Upper lobe of left lung (tissue), 6 donors: ENCODE measurements around the gene NAV2. TPM values are rescaled to one million over a fixed set of nuclear protein-coding genes. Genes with fewer than 3 reads are reported as not detected.
A peak's percentile ranks its signal among the peaks of the same experiment; 100 is the strongest.

Experiments
- ATAC-seq, 2 donors: fragments of 200-7000 bp; cut with Tn5 transposase; one replicate each; pipeline ENCODE4 v1.9.1; 2022; ENCODE audit warnings: mild to moderate bottlenecking in 2 of 2, moderate library complexity in 2 of 2; ENCODE audit not compliant: low FRiP score in 2 of 2
- DNase-seq, 2 donors: peaks; one replicate each; pipeline ENCODE4 v3.0.0-alpha.2; 2019 to 2020
- H3K27ac ChIP-seq, 4 donors: fragments of 200-600 bp; sonication (generic); one replicate each; pipeline ENCODE4 v1.5.1; 2016 to 2019
- H3K27me3 ChIP-seq, 4 donors: fragments of 200-600 bp; sonication (generic); one replicate each; pipeline ENCODE4 v1.5.1; 2017 to 2019
- H3K36me3 ChIP-seq, 4 donors: fragments of 200-600 bp; sonication (generic); one replicate each; pipeline ENCODE4 v1.5.1; 2016 to 2019
- H3K4me1 ChIP-seq, 4 donors: fragments of 200-600 bp; sonication (generic); one replicate each; pipeline ENCODE4 v1.5.1; 2018 to 2019
- H3K4me3 ChIP-seq, 4 donors: fragments of 200-600 bp; sonication (generic); one replicate each; pipeline ENCODE4 v1.5.1; 2017 to 2019; ENCODE audit warnings: mild to moderate bottlenecking in 2 of 4, moderate library complexity in 1 of 4
- H3K9me3 ChIP-seq, 4 donors: fragments of 200-600 bp; sonication (generic); one replicate each; pipeline ENCODE4 v1.5.1; 2018 to 2019
- EP300 ChIP-seq, 4 donors: sonication (generic); formaldehyde crosslinking; IDR thresholded peaks; one replicate each; pipeline ENCODE4 v1.5.1; 2017; ENCODE audit warnings: antibody characterized with exemption in 4 of 4, control low read depth in 2 of 4
- POLR2A ChIP-seq, 4 donors: fragments of 450-650 bp; IDR thresholded peaks; one replicate each; pipeline ENCODE4 v1.5.1; 2016 to 2017; ENCODE audit warnings: antibody characterized with exemption in 4 of 4, mild to moderate bottlenecking in 2 of 4
- POLR2AphosphoS5 ChIP-seq, 2 donors: sonication (generic); formaldehyde crosslinking; IDR thresholded peaks; one replicate each; pipeline ENCODE4 v1.5.1; 2017; ENCODE audit warnings: antibody characterized with exemption in 2 of 2
- WGBS, 2 donors: methylation state at CpG; one replicate each; pipeline ENCODE4 v1.1.5; 2017 to 2018; 5-methylcytosine and 5-hydroxymethylcytosine counted together
- total RNA-seq, 6 donors: library from RNA; depleted of rRNA in 4 of 6; stranded (reverse); fragments of >200 nt in 4 of 6; gene quantifications; one replicate each; pipeline versions ENCODE4 v1.1.0 to v1.2.1, GENCODE V29; 2016 to 2021
- TF ChIP-seq, protein P1 (sequence below), 6 experiments: fragments of 450-650 bp in 4 of 6; fragments of 200-600 bp in 2 of 6; sonication (generic) in 2 of 6; IDR thresholded peaks; one replicate each; pipeline ENCODE4 v1.5.1; 2016 to 2019; ENCODE audit warnings: antibody characterized with exemption in 6 of 6
- donor health status: DM: no; HTN: no; CAD: no; lungs with moderate emphysema.
- donor health status: DM: no; HTN: yes; CAD: no; lungs with severe emphysema.

NAV2 gene
- total RNA-seq, 6 donors from 2014 or later: 40.5 to 61.4 (median 52.3) TPM

DNA sequence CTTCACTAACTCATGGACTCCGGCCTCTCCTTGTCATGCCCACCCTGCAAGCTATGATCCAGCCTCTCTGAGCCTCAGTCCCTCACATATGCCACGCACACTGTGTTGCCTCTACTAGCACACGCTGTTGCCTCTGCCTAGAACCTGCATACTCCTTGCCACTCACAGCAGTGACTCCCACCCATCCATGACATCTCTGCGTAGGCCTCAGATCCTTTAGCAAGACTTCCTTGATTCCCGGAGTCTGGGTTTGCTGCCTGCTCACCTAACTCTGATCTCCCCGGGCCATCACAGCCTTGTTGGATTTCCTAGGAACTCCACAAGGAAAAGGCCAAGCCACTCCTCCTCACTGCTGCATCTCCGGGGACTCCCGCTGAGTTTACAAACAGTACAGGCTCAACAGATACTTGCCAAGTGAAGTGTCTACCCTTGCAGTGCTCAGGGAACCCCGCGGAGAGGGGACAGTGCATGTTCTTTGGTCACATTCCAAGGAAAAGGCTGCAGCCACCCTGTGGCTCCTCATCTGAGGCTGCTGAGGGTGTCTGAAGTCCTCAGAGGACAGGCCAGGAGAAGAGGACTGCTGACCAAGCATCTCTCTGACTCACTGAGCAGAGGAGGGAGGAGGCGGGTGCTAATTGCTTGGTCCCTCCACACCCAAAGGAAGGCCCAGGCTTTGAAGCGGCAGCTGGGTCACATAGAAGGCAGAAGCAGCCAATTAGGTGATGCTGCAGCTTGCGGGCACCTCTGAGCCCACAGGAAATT, 42.4 kb upstream of the NAV2 start:
- ATAC-seq: no peak
- peaks cover 7 to 27% (median 17%) of the 10 kb centered on the region in 4 donors for H3K4me1 ChIP-seq
- H3K27ac ChIP-seq: no peak overlapping the region
- no peak overlapping the region for H3K4me3 ChIP-seq
- no peaks in the 10 kb centered on the region for H3K9me3 ChIP-seq
- TF ChIP-seq EP300 (IDR thresholded peaks at IDR 0.05): no peak
- TF ChIP-seq, protein P1, sequence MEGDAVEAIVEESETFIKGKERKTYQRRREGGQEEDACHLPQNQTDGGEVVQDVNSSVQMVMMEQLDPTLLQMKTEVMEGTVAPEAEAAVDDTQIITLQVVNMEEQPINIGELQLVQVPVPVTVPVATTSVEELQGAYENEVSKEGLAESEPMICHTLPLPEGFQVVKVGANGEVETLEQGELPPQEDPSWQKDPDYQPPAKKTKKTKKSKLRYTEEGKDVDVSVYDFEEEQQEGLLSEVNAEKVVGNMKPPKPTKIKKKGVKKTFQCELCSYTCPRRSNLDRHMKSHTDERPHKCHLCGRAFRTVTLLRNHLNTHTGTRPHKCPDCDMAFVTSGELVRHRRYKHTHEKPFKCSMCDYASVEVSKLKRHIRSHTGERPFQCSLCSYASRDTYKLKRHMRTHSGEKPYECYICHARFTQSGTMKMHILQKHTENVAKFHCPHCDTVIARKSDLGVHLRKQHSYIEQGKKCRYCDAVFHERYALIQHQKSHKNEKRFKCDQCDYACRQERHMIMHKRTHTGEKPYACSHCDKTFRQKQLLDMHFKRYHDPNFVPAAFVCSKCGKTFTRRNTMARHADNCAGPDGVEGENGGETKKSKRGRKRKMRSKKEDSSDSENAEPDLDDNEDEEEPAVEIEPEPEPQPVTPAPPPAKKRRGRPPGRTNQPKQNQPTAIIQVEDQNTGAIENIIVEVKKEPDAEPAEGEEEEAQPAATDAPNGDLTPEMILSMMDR (IDR thresholded peaks at IDR 0.05): no peak
- TF ChIP-seq POLR2AphosphoS5 (IDR thresholded peaks at IDR 0.05): no peak
- TF ChIP-seq POLR2A (IDR thresholded peaks at IDR 0.05): no peak
- no peaks in the 10 kb centered on the region for H3K27me3 ChIP-seq
- no peak for DNase-seq
- no peaks in the 10 kb centered on the region for H3K36me3 ChIP-seq
- 79 to 82% methylated on average over 13 of the region's 13 CpGs for whole genome bisulfite sequencing, 2 donors

DNA sequence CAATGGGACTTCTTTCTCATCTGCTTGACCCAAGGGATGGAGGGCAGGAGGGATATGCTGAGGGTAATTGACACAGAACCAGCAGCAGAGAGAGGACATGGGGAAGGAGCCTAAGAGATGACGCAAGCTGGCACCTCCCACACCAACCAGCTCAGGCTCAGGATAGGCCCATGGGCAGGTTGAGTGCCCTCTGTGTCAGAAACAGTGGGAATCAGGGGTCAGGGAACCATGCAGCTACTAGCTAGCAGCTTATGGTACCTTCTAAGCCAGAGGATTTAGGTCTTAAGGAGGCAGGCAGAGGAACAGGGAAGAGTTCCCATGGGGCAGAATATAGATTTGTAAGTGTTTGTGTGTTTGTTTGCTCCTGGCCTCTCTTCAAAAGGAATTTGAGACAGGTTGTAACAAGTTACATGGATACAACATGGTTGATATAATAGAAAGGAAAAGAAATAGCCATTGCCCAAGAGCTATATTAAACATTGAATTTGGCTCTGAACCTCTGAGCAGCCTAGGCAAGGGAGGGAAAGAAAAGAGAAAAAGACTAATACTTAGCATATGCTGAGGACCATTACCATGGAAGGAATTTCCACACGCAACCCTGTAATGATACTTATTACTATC, 39.9 kb upstream of the NAV2 start:
- H3K4me3 ChIP-seq: no peak overlapping the region
- no peaks in the 10 kb centered on the region for H3K9me3 ChIP-seq
- peaks cover 16 to 45% (median 27%) of the 10 kb centered on the region in 4 donors for H3K4me1 ChIP-seq
- no peaks in the 10 kb centered on the region for H3K36me3 ChIP-seq
- WGBS, 2 donors: 83 to 86% methylated on average over 2 of the region's 2 CpGs
- H3K27ac ChIP-seq: peak overlapping the region in 2 of 4 donors; percentile 26 to 78
- DNase-seq: peak in 1 of 2 donors; percentile 41
- no peaks in the 10 kb centered on the region for H3K27me3 ChIP-seq
- TF ChIP-seq POLR2AphosphoS5 (IDR thresholded peaks at IDR 0.05): no peak
- TF ChIP-seq, protein P1 (IDR thresholded peaks at IDR 0.05): no peak
- TF ChIP-seq EP300 (IDR thresholded peaks at IDR 0.05): no peak
- no peak for TF ChIP-seq POLR2A (IDR thresholded peaks at IDR 0.05)
- ATAC-seq: no peak

DNA sequence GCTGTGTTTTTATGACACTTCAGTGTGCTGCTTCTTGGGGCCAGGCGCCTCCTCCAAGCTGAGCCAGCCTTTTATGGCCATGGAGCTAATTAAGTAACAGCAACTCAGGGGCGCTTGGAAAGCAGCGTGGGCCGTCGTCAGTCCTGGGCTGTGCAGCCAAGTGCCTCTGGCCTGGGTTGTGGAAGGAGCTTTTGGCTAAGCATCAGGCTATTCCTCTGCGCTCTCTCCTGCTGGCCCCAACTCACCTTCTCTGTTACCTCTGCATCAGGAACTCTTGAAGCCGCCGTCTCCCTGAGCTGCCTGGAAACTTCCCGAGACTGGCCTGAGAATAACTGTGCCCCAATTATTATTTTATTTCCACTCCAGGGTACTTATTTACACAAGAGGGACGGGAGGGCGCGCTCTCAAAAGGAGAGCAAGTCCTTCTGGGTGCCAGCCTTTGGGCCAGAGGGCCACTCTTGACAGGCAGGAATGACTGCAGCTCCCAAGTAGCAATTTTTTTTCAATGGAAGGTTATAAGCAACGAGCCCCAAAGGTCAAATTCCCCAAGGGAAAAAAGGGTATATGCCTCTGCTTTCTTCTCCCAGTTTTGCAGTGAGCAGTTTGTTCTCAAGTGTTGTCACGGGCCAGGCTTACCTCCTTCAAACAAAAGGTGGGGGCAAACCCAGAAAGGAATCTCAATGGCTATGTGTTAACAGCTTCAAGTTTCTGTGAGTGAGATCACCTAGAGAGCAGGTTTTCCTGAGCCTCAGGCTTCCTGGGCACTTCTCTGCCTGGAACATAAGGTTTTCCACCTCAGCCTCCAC, 38.5 kb upstream of the NAV2 start:
- no peak for TF ChIP-seq POLR2A (IDR thresholded peaks at IDR 0.05)
- TF ChIP-seq EP300 (IDR thresholded peaks at IDR 0.05): peak in 3 of 4 donors; percentile 23 to 85 (median 61)
- TF ChIP-seq, protein P1 (IDR thresholded peaks at IDR 0.05): no peak
- peak; percentile 13 to 44 for TF ChIP-seq POLR2AphosphoS5 (IDR thresholded peaks at IDR 0.05)
- WGBS, 2 donors: 64 to 75% methylated on average over 10 to 14 of the region's 14 CpGs

DNA sequence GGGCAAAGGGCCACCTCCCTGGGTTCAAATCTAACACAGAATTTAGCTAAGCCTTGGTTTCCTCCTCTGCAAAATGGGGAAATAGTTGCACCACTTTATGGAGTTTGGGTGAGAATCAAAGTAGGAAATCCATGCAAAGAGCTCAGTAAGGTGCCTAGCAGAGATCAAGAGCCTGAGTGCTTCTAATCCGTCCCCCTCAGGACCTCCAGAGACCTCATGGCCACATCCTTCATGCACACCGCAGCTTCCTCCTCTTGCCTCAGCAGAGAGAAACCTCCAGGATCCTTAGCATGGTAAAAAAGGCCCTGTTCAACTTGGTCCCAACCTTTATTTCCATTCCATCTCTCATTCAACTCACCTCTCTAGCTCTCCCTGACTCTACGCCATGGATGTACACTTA, 37.8 kb upstream of the NAV2 start:
- Histone ChIP-seq H3K4me3 (no peak overlapping the region), H3K9me3 (no peaks in the 10 kb centered on the region), H3K27ac (peak overlapping the region; percentile 49 to 78 (median 68)), H3K4me1 (peaks cover 20 to 43% (median 29%) of the 10 kb centered on the region in 4 donors), H3K27me3 (no peaks in the 10 kb centered on the region), H3K36me3 (no peaks in the 10 kb centered on the region)
- TF ChIP-seq EP300 (IDR thresholded peaks at IDR 0.05) (no peak), POLR2A (IDR thresholded peaks at IDR 0.05) (no peak), POLR2AphosphoS5 (IDR thresholded peaks at IDR 0.05) (no peak)
- TF ChIP-seq, protein P1 (IDR thresholded peaks at IDR 0.05): no peak
- DNase-seq (no peak), ATAC-seq (no peak)
- 61 to 73% methylated on average over 3 of the region's 3 CpGs for WGBS, 2 donors

More for the DNA sequence above, 38.5 kb upstream of the NAV2 start:
- ATAC-seq (peak; percentile 77 to 80), DNase-seq (peak; percentile 81 to 88)
- Histone ChIP-seq H3K27me3 (no peaks in the 10 kb centered on the region), H3K27ac (peak overlapping the region; percentile 73 to 78 (median 76)), H3K9me3 (no peaks in the 10 kb centered on the region), H3K4me3 (no peak overlapping the region), H3K4me1 (peaks cover 16 to 40% (median 25%) of the 10 kb centered on the region in 4 donors), H3K36me3 (no peaks in the 10 kb centered on the region)
